Nucleus accumbens (tissue), 56 donors: ENCODE measurements around the gene GPR173.
A peak's percentile ranks its signal among the peaks of the same experiment; 100 is the strongest.

Experiments
- DNase-seq, 56 donors: peaks; one replicate each; lab custom pipeline; 2025; lab: John Stamatoyannopoulos, UW

Gene GPR173

GRCh38 chrX:53048169-53049126 lies at the start of gene GPR173:
Gene GPR173 (plus strand): TSS chrX:53048789. CDS start chrX:53076622, 27,833 bp downstream.
- peak in 54 of 56 donors; percentile 14 to 87 (median 66) for DNase-seq

- no peak for DNase-seq
These were observed 48.0 kb upstream of the GPR173 start for GRCh38 chrX:53000447-53001135.

- DNase-seq, result no peak
These were observed 46.6 kb upstream of the GPR173 start for GRCh38 chrX:53001958-53002357.

- no peak for DNase-seq
These were observed 45.5 kb upstream of the GPR173 start for GRCh38 chrX:53003111-53003510.

- DNase-seq, result peak in 2 of 56 donors; percentile 1 to 3
These were observed 44.6 kb upstream of the GPR173 start for GRCh38 chrX:53004038-53004437.

GRCh38 chrX:53004811-53005210 lies 43.8 kb upstream of the GPR173 start:
- peak in 13 of 56 donors; percentile 0 to 32 (median 6) for DNase-seq

- no peak for DNase-seq
These were observed 43.3 kb upstream of the GPR173 start for GRCh38 chrX:53005327-53005726.

- DNase-seq, result no peak
These were observed 39.6 kb upstream of the GPR173 start for GRCh38 chrX:53009032-53009431.

- no peak for DNase-seq
These were observed 35.3 kb upstream of the GPR173 start for GRCh38 chrX:53013291-53013690.

- no peak for DNase-seq
These were observed 30.0 kb upstream of the GPR173 start for GRCh38 chrX:53018627-53019026.

- DNase-seq, result no peak
These were observed 26.2 kb upstream of the GPR173 start for GRCh38 chrX:53022381-53022780.

GRCh38 chrX:53028678-53029077 lies 19.9 kb upstream of the GPR173 start:
- no peak for DNase-seq

GRCh38 chrX:53031380-53031779 lies 17.2 kb upstream of the GPR173 start:
- DNase-seq, result no peak

- DNase-seq, result no peak
These were observed 12.4 kb upstream of the GPR173 start for GRCh38 chrX:53036149-53036548.

- no peak for DNase-seq
These were observed 9.4 kb upstream of the GPR173 start for GRCh38 chrX:53039236-53039635.

GRCh38 chrX:53044995-53045394 lies 3.6 kb upstream of the GPR173 start:
- DNase-seq, result no peak

GRCh38 chrX:53047228-53047627 lies 1.4 kb upstream of the GPR173 start:
- no peak for DNase-seq

GRCh38 chrX:53049127-53049517 lies 533 bp downstream of the GPR173 start:
- peak in 4 of 56 donors; percentile 0 to 14 (median 6) for DNase-seq

- DNase-seq, result no peak
These were observed 2.3 kb downstream of the GPR173 start for GRCh38 chrX:53050841-53051240.

GRCh38 chrX:53055244-53055849 lies 6.8 kb downstream of the GPR173 start:
- DNase-seq, result no peak

- DNase-seq, result no peak
These were observed 7.7 kb downstream of the GPR173 start for GRCh38 chrX:53056292-53056691.
